Left ventricle myocardium inferior (tissue), 1 donor: ENCODE measurements around the gene PDX1. TPM values are rescaled to one million over a fixed set of nuclear protein-coding genes. Genes with fewer than 3 reads are reported as not detected.

ENCODE experiments used
- DNase-seq: peaks from one replicate; pipeline ENCODE4 v3.0.0-alpha.2; 2020
- H3K27ac ChIP-seq: fragments of 200-600 bp; replicated peaks from 2 replicates; pipeline ENCODE4 v1.8.0; 2021
- H3K27me3 ChIP-seq: fragments of 200-600 bp; 2 replicates; pipeline ENCODE4 v1.8.0; 2021; ENCODE audit warnings: low read depth
- H3K36me3 ChIP-seq: fragments of 200-600 bp; 2 replicates; pipeline ENCODE4 v1.8.0; 2021
- H3K4me1 ChIP-seq: fragments of 200-600 bp; 2 replicates; pipeline ENCODE4 v1.8.0; 2021
- H3K4me3 ChIP-seq: fragments of 200-600 bp; 2 replicates; pipeline ENCODE4 v1.8.0; 2021; ENCODE audit warnings: mild to moderate bottlenecking, moderate library complexity
- H3K9me3 ChIP-seq: fragments of 200-600 bp; replicated peaks from 2 replicates; pipeline ENCODE4 v1.8.0; 2021
- CTCF ChIP-seq: fragments of 200-600 bp; IDR thresholded peaks from 2 replicates; pipeline ENCODE4 v1.8.0; 2021; ENCODE audit warnings: antibody characterized with exemption, mild to moderate bottlenecking, borderline replicate concordance
- intact Hi-C: fragments of 100-400 bp; cut with micrococcal nuclease; formaldehyde crosslinking; loops from one replicate; pipeline ENCODE4 v1.11.0; 2022
- total RNA-seq: library from RNA; stranded (reverse); fragmentation: NEBNext Ultra II Directional; extraction: Animal tissue kit (Norgen Biotek cat#: 25700); gene quantifications from one replicate; pipeline ENCODE4 v1.2.1, GENCODE V29; 2021
- donor health status: DM: no; HTN: yes; CAD: no; lungs with severe emphysema.

PDX1 gene
- total RNA-seq, 1 donor from 2014 or later, result not detected

DNA sequence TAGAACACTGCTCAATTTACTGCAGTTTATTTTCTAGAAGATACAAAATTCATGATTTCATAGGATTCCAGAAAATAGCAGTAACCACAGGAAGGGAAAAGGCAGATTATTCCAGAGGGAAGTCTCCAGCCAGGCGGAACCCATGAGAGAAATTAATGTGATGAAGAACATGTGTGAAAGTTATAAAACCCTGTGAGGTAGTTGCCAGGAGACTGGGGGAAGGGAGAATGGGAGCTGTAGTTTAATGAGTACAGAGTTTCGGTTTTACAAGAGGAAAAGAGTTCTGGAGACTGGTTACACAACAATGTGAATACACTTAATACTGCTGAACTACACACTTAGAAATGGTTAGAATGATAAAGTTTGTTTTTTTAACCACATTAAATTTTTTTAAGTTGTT, 14.2 kb upstream of the PDX1 start:
- Histone ChIP-seq H3K4me1 (no peaks in the 10 kb centered on the region), H3K27me3 (peaks cover 100% of the 10 kb centered on the region), H3K9me3 (no peaks in the 10 kb centered on the region), H3K27ac (no peak overlapping the region), H3K36me3 (no peaks in the 10 kb centered on the region), H3K4me3 (no peak overlapping the region)
- DNase-seq, result no peak
- intact Hi-C loops, result no loop called here
- no peak for TF ChIP-seq CTCF

DNA sequence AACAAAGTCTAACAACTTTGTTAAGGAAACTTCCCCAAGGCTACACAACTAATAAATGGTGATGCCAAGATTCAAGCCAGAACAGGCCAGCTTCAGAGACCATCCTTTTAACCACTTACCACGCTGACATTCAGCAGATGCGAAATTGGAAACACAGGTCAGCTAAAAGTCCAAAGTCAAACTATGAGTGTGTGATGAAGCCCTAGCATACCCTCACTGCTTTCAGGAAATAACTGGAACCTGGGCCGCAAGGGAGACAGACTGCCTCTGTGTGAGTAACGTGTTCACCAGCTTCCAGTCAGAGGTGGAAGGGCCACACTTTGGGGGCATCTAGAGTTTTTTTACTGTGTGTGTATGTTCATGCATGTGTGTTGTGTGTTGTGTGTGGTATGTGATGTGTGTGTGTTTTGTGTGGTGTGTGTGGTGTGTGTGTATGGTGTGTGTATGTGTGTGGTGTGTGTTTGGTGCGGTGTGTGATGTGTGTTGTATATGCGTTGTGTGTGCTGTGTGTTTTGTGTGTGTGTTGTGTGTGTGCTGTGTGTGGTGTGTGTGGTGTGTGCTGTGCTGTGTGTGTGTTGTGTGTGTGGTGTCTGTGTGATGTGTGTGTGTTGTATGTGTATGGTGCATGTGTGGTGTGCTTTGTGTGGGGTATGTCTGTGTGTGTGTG, 12.5 kb upstream of the PDX1 start:
- Histone ChIP-seq H3K27ac (no peak overlapping the region), H3K4me1 (no peaks in the 10 kb centered on the region), H3K9me3 (no peaks in the 10 kb centered on the region), H3K27me3 (peaks cover 100% of the 10 kb centered on the region), H3K36me3 (no peaks in the 10 kb centered on the region), H3K4me3 (no peak overlapping the region)
- TF ChIP-seq CTCF, result no peak
- intact Hi-C loops, result no loop called here
- DNase-seq, result no peak

DNA sequence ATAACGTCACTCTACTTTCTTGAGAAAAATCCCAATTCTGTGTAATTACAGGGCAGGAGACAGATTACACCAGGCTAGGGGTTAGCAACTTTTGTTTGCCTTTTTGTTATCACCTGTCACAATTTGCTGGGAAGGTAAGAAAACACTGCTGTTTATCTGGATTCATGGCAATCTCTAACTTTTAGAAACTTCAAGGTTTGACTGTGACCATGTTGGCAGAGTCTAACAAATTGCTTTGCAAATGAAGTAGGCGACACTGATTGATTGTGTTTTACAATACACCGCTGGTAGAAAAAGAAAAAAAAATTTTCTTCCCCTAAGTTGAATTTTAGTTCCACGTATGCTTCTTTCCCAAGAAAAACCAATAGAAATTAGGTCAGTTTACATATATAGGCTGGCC, 10.4 kb upstream of the PDX1 start:
- intact Hi-C loops, result no loop called here
- DNase-seq, result no peak
- peaks cover 100% of the 10 kb centered on the region for H3K27me3 ChIP-seq

DNA sequence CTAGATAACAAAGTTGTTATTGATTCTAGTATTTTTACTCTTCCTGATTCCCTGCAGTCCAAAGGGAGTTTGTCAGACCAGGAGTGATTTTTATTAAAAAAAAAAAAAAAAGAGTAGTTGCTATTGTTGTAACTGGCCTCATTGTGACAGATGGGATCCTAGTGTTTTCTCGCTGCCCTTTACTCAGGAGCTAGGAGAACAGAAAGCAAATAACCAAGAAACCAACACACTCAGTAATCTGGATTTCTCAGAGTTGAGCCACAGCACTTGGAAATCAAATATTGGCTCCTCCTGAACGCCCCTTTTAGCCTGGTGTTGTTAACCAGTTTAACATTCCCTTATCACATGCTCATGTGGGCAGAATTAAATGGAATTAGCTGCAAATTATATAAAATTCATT, 8.3 kb upstream of the PDX1 start:
- Histone ChIP-seq H3K9me3 (no peaks in the 10 kb centered on the region), H3K27ac (no peak overlapping the region), H3K36me3 (no peaks in the 10 kb centered on the region), H3K27me3 (peaks cover 100% of the 10 kb centered on the region), H3K4me3 (no peak overlapping the region), H3K4me1 (no peaks in the 10 kb centered on the region)
- no peak for TF ChIP-seq CTCF
- DNase-seq, result no peak
- intact Hi-C loops, result no loop called here

More for the DNA sequence above, 10.4 kb upstream of the PDX1 start:
- Histone ChIP-seq H3K4me3 (no peak overlapping the region), H3K36me3 (no peaks in the 10 kb centered on the region), H3K27ac (no peak overlapping the region), H3K4me1 (no peaks in the 10 kb centered on the region), H3K9me3 (no peaks in the 10 kb centered on the region)
- TF ChIP-seq CTCF, result no peak

DNA sequence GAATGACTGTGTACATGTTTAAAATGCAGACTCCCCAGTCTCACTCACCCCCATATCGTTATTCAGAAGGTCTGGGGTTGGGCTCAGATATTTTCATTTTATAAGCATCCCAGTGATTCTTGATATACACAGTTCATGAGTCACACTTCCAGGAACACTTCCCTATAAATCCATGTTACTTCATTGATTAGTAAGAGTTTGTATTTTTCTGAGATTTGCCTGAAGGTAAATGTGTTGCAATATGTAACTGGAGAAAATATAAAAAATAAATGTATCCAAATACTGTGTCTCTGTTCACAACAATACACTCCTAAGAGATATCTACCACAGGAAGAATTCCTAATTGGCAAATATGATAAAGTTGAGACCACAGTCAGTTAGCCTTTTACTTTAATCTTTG, 6.6 kb upstream of the PDX1 start:
- no peaks in the 10 kb centered on the region for H3K36me3 ChIP-seq
- no peak overlapping the region for H3K4me3 ChIP-seq
- TF ChIP-seq CTCF, result no peak
- peaks cover 100% of the 10 kb centered on the region for H3K27me3 ChIP-seq
- no peaks in the 10 kb centered on the region for H3K9me3 ChIP-seq
- peaks cover 12% of the 10 kb centered on the region for H3K4me1 ChIP-seq
- no peak overlapping the region for H3K27ac ChIP-seq
- intact Hi-C loops, result no loop called here
- no peak for DNase-seq
